Measurements from ENCODE around the gene THSD4.

GRCh38 chr15:71603379-71603778 is 488.1 kb downstream of the THSD4 start:
- TF ChIP-seq CTCF (IDR thresholded peaks at IDR 0.05) (no peak), POLR2AphosphoS5 (IDR thresholded peaks at IDR 0.05; ENCODE audit: insufficient read depth in 1 of 2, low read depth in 1 of 2) (no peak)
